ENCODE results near the gene ZCCHC7. TPM values are rescaled to one million over a fixed set of nuclear protein-coding genes. Genes with fewer than 3 reads are reported as not detected.

The ZCCHC7 gene
- total and polyA plus RNA-seq, 2 of the 8 experiments (the other 6 are each of a cell fraction or from before 2014, with no cell fraction given): 12.2 to 27.5 TPM

DNA sequence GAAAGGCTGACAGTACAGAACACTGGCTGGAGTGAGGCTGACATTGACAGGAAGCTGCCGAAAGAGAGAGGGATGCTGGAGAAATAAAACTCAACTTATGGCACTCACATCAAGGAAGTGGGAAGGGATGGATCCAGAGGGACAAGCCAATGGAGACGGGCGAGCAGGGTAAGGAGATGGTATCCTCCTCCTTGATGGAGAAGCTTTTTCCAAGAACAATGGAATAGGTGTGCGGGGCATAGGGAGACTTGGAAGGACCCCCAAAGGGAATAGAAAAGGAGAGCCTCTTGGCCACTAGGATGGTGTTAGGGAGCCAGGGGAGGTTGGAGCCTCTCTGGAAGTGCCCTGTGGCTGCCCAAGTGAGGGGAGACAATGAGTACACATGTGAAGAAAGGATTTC lies 243.8 kb downstream of the ZCCHC7 start (continued):
- TF ChIP-seq, protein P1, sequence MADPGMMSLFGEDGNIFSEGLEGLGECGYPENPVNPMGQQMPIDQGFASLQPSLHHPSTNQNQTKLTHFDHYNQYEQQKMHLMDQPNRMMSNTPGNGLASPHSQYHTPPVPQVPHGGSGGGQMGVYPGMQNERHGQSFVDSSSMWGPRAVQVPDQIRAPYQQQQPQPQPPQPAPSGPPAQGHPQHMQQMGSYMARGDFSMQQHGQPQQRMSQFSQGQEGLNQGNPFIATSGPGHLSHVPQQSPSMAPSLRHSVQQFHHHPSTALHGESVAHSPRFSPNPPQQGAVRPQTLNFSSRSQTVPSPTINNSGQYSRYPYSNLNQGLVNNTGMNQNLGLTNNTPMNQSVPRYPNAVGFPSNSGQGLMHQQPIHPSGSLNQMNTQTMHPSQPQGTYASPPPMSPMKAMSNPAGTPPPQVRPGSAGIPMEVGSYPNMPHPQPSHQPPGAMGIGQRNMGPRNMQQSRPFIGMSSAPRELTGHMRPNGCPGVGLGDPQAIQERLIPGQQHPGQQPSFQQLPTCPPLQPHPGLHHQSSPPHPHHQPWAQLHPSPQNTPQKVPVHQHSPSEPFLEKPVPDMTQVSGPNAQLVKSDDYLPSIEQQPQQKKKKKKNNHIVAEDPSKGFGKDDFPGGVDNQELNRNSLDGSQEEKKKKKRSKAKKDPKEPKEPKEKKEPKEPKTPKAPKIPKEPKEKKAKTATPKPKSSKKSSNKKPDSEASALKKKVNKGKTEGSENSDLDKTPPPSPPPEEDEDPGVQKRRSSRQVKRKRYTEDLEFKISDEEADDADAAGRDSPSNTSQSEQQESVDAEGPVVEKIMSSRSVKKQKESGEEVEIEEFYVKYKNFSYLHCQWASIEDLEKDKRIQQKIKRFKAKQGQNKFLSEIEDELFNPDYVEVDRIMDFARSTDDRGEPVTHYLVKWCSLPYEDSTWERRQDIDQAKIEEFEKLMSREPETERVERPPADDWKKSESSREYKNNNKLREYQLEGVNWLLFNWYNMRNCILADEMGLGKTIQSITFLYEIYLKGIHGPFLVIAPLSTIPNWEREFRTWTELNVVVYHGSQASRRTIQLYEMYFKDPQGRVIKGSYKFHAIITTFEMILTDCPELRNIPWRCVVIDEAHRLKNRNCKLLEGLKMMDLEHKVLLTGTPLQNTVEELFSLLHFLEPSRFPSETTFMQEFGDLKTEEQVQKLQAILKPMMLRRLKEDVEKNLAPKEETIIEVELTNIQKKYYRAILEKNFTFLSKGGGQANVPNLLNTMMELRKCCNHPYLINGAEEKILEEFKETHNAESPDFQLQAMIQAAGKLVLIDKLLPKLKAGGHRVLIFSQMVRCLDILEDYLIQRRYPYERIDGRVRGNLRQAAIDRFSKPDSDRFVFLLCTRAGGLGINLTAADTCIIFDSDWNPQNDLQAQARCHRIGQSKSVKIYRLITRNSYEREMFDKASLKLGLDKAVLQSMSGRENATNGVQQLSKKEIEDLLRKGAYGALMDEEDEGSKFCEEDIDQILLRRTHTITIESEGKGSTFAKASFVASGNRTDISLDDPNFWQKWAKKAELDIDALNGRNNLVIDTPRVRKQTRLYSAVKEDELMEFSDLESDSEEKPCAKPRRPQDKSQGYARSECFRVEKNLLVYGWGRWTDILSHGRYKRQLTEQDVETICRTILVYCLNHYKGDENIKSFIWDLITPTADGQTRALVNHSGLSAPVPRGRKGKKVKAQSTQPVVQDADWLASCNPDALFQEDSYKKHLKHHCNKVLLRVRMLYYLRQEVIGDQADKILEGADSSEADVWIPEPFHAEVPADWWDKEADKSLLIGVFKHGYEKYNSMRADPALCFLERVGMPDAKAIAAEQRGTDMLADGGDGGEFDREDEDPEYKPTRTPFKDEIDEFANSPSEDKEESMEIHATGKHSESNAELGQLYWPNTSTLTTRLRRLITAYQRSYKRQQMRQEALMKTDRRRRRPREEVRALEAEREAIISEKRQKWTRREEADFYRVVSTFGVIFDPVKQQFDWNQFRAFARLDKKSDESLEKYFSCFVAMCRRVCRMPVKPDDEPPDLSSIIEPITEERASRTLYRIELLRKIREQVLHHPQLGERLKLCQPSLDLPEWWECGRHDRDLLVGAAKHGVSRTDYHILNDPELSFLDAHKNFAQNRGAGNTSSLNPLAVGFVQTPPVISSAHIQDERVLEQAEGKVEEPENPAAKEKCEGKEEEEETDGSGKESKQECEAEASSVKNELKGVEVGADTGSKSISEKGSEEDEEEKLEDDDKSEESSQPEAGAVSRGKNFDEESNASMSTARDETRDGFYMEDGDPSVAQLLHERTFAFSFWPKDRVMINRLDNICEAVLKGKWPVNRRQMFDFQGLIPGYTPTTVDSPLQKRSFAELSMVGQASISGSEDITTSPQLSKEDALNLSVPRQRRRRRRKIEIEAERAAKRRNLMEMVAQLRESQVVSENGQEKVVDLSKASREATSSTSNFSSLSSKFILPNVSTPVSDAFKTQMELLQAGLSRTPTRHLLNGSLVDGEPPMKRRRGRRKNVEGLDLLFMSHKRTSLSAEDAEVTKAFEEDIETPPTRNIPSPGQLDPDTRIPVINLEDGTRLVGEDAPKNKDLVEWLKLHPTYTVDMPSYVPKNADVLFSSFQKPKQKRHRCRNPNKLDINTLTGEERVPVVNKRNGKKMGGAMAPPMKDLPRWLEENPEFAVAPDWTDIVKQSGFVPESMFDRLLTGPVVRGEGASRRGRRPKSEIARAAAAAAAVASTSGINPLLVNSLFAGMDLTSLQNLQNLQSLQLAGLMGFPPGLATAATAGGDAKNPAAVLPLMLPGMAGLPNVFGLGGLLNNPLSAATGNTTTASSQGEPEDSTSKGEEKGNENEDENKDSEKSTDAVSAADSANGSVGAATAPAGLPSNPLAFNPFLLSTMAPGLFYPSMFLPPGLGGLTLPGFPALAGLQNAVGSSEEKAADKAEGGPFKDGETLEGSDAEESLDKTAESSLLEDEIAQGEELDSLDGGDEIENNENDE (IDR thresholded peaks at IDR 0.05; ENCODE audit: insufficient replicate concordance, low read length): no peak
- TF ChIP-seq, protein P2, sequence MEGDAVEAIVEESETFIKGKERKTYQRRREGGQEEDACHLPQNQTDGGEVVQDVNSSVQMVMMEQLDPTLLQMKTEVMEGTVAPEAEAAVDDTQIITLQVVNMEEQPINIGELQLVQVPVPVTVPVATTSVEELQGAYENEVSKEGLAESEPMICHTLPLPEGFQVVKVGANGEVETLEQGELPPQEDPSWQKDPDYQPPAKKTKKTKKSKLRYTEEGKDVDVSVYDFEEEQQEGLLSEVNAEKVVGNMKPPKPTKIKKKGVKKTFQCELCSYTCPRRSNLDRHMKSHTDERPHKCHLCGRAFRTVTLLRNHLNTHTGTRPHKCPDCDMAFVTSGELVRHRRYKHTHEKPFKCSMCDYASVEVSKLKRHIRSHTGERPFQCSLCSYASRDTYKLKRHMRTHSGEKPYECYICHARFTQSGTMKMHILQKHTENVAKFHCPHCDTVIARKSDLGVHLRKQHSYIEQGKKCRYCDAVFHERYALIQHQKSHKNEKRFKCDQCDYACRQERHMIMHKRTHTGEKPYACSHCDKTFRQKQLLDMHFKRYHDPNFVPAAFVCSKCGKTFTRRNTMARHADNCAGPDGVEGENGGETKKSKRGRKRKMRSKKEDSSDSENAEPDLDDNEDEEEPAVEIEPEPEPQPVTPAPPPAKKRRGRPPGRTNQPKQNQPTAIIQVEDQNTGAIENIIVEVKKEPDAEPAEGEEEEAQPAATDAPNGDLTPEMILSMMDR (IDR thresholded peaks at IDR 0.05; ENCODE audit: control extremely low read depth in 1 of 3, insufficient read depth in 1 of 3, low read depth in 1 of 3, low read length in 3 of 3): no peak
- TF ChIP-seq JUN (IDR thresholded peaks at IDR 0.05; ENCODE audit: low read depth, low read length): no peak
- TF ChIP-seq SRF (IDR thresholded peaks at IDR 0.05; ENCODE audit: low read depth, low read length): no peak
- no peak for TF ChIP-seq KDM4A (IDR thresholded peaks at IDR 0.05; ENCODE audit: low read depth, low read length, severe bottlenecking)
- no peak for TF ChIP-seq KDM5A (IDR thresholded peaks at IDR 0.05; ENCODE audit: low read length)
- no peak for TF ChIP-seq CTBP2 (IDR thresholded peaks at IDR 0.05; ENCODE audit: borderline replicate concordance, insufficient read depth, insufficient read length, low read length)
